Upper lobe of left lung (tissue), 6 donors: Measurements from ENCODE around the gene PAPOLG. TPM values are rescaled to one million over a fixed set of nuclear protein-coding genes. Genes with fewer than 3 reads are reported as not detected.

ENCODE experiments used
- ATAC-seq, 2 donors: fragments of 200-7000 bp; cut with Tn5 transposase; one replicate each; pipeline ENCODE4 v1.9.1; 2022; ENCODE audit warnings: mild to moderate bottlenecking in 2 of 2, moderate library complexity in 2 of 2; ENCODE audit not compliant: low FRiP score in 2 of 2
- DNase-seq, 2 donors: peaks; one replicate each; pipeline ENCODE4 v3.0.0-alpha.2; 2019 to 2020
- H3K27ac ChIP-seq, 4 donors: fragments of 200-600 bp; sonication (generic); one replicate each; pipeline ENCODE4 v1.5.1; 2016 to 2019
- H3K27me3 ChIP-seq, 4 donors: fragments of 200-600 bp; sonication (generic); one replicate each; pipeline ENCODE4 v1.5.1; 2017 to 2019
- H3K36me3 ChIP-seq, 4 donors: fragments of 200-600 bp; sonication (generic); one replicate each; pipeline ENCODE4 v1.5.1; 2016 to 2019
- H3K4me1 ChIP-seq, 4 donors: fragments of 200-600 bp; sonication (generic); one replicate each; pipeline ENCODE4 v1.5.1; 2018 to 2019
- H3K4me3 ChIP-seq, 4 donors: fragments of 200-600 bp; sonication (generic); one replicate each; pipeline ENCODE4 v1.5.1; 2017 to 2019; ENCODE audit warnings: mild to moderate bottlenecking in 2 of 4, moderate library complexity in 1 of 4
- H3K9me3 ChIP-seq, 4 donors: fragments of 200-600 bp; sonication (generic); one replicate each; pipeline ENCODE4 v1.5.1; 2018 to 2019
- CTCF ChIP-seq, 6 experiments: fragments of 450-650 bp in 4 of 6; fragments of 200-600 bp in 2 of 6; sonication (generic) in 2 of 6; IDR thresholded peaks; one replicate each; pipeline ENCODE4 v1.5.1; 2016 to 2019; ENCODE audit warnings: antibody characterized with exemption in 6 of 6
- EP300 ChIP-seq, 4 donors: sonication (generic); formaldehyde crosslinking; IDR thresholded peaks; one replicate each; pipeline ENCODE4 v1.5.1; 2017; ENCODE audit warnings: antibody characterized with exemption in 4 of 4, control low read depth in 2 of 4
- POLR2A ChIP-seq, 4 donors: fragments of 450-650 bp; IDR thresholded peaks; one replicate each; pipeline ENCODE4 v1.5.1; 2016 to 2017; ENCODE audit warnings: antibody characterized with exemption in 4 of 4, mild to moderate bottlenecking in 2 of 4
- POLR2AphosphoS5 ChIP-seq, 2 donors: sonication (generic); formaldehyde crosslinking; IDR thresholded peaks; one replicate each; pipeline ENCODE4 v1.5.1; 2017; ENCODE audit warnings: antibody characterized with exemption in 2 of 2
- WGBS, 2 donors: methylation state at CpG; one replicate each; pipeline ENCODE4 v1.1.5; 2017 to 2018; 5-methylcytosine and 5-hydroxymethylcytosine counted together
- total RNA-seq, 6 donors: library from RNA; depleted of rRNA in 4 of 6; stranded (reverse); fragments of >200 nt in 4 of 6; gene quantifications; one replicate each; pipeline versions ENCODE4 v1.1.0 to v1.2.1, GENCODE V29; 2016 to 2021
- donor health status: DM: no; HTN: no; CAD: no; lungs with moderate emphysema.
- donor health status: DM: no; HTN: yes; CAD: no; lungs with severe emphysema.

Gene PAPOLG
- total RNA-seq, 6 donors from 2014 or later = 9.6 to 23.0 (median 12.8) TPM

- WGBS, 2 donors = 86 to 91% methylated on average over 4 of the region's 4 CpGs
- no peak for ATAC-seq
- Histone ChIP-seq H3K9me3 (no peaks in the 10 kb centered on the region), H3K27ac (no peak overlapping the region), H3K36me3 (no peaks in the 10 kb centered on the region), H3K4me1 (no peaks in the 10 kb centered on the region), H3K27me3 (no peaks in the 10 kb centered on the region), H3K4me3 (no peak overlapping the region)
- TF ChIP-seq CTCF (IDR thresholded peaks at IDR 0.05) = no peak
- no peak for TF ChIP-seq EP300 (IDR thresholded peaks at IDR 0.05)
- TF ChIP-seq POLR2AphosphoS5 (IDR thresholded peaks at IDR 0.05) = no peak
- TF ChIP-seq POLR2A (IDR thresholded peaks at IDR 0.05) = no peak
- no peak for DNase-seq
Measured at GRCh38 chr2:60715561-60715960, 40.5 kb upstream of the PAPOLG start.

- Histone ChIP-seq H3K36me3 (no peaks in the 10 kb centered on the region), H3K4me3 (no peak overlapping the region), H3K27ac (peak overlapping the region in 1 of 4 donors; percentile 28), H3K27me3 (no peaks in the 10 kb centered on the region), H3K4me1 (no peaks in the 10 kb centered on the region), H3K9me3 (no peaks in the 10 kb centered on the region)
- peak in 1 of 2 donors; percentile 51 for DNase-seq
- 44 to 47% methylated on average over 5 of the region's 5 CpGs for WGBS, 2 donors
- peak in 1 of 2 donors; percentile 56 for ATAC-seq
- TF ChIP-seq POLR2AphosphoS5 (IDR thresholded peaks at IDR 0.05) (peak in 1 of 2 donors; percentile 20), POLR2A (IDR thresholded peaks at IDR 0.05) (no peak), EP300 (IDR thresholded peaks at IDR 0.05) (peak in 2 of 4 donors; percentile 18 to 48)
Measured at GRCh38 chr2:60717691-60718090, 38.4 kb upstream of the PAPOLG start.

- Histone ChIP-seq H3K27me3 (no peaks in the 10 kb centered on the region), H3K9me3 (peaks cover 0 to under 1% (median 0%) of the 10 kb centered on the region in 4 donors), H3K4me3 (no peak overlapping the region), H3K36me3 (no peaks in the 10 kb centered on the region), H3K27ac (no peak overlapping the region), H3K4me1 (no peaks in the 10 kb centered on the region)
- DNase-seq = no peak
- WGBS, 2 donors = 65 to 82% methylated on average over 7 of the region's 7 CpGs
- no peak for ATAC-seq
- TF ChIP-seq EP300 (IDR thresholded peaks at IDR 0.05) (no peak), POLR2A (IDR thresholded peaks at IDR 0.05) (no peak), CTCF (IDR thresholded peaks at IDR 0.05) (no peak), POLR2AphosphoS5 (IDR thresholded peaks at IDR 0.05) (no peak)
Measured at GRCh38 chr2:60719331-60719730, 36.7 kb upstream of the PAPOLG start.

- H3K4me3 ChIP-seq = no peak overlapping the region
- 69 to 92% methylated on average over 4 of the region's 4 CpGs for WGBS, 2 donors
- H3K36me3 ChIP-seq = no peaks in the 10 kb centered on the region
- H3K9me3 ChIP-seq = peaks cover 0 to 7% (median 0%) of the 10 kb centered on the region in 4 donors
- H3K27me3 ChIP-seq = no peaks in the 10 kb centered on the region
- no peaks in the 10 kb centered on the region for H3K4me1 ChIP-seq
- no peak overlapping the region for H3K27ac ChIP-seq
- ATAC-seq (no peak), DNase-seq (no peak)
- TF ChIP-seq POLR2AphosphoS5 (IDR thresholded peaks at IDR 0.05) (no peak), CTCF (IDR thresholded peaks at IDR 0.05) (no peak), EP300 (IDR thresholded peaks at IDR 0.05) (no peak), POLR2A (IDR thresholded peaks at IDR 0.05) (no peak)
Measured at GRCh38 chr2:60725466-60725865, 30.6 kb upstream of the PAPOLG start.

GRCh38 chr2:60728855-60729254, 27.2 kb upstream of the PAPOLG start:
- H3K4me3 ChIP-seq = no peak overlapping the region
- WGBS, 2 donors = 86 to 94% methylated on average over 5 of the region's 5 CpGs

More at GRCh38 chr2:60728855-60729254, 27.2 kb upstream of the PAPOLG start:
- H3K4me1 ChIP-seq = no peaks in the 10 kb centered on the region
- H3K36me3 ChIP-seq = no peaks in the 10 kb centered on the region
- H3K9me3 ChIP-seq = peaks cover 0 to 7% (median 0%) of the 10 kb centered on the region in 4 donors
- H3K27ac ChIP-seq = no peak overlapping the region
- no peak for DNase-seq
- ATAC-seq = no peak
- TF ChIP-seq EP300 (IDR thresholded peaks at IDR 0.05) = no peak
- TF ChIP-seq POLR2A (IDR thresholded peaks at IDR 0.05) = no peak
- no peak for TF ChIP-seq POLR2AphosphoS5 (IDR thresholded peaks at IDR 0.05)
- TF ChIP-seq CTCF (IDR thresholded peaks at IDR 0.05) = no peak
- no peaks in the 10 kb centered on the region for H3K27me3 ChIP-seq
